Immature natural killer cell (primary cell): ENCODE results near the gene ME1. TPM values are rescaled to one million over a fixed set of nuclear protein-coding genes. Genes with fewer than 3 reads are reported as not detected.
"Not testable (repeated sequence)": the region's sequence is repeated elsewhere in the genome, so short reads cannot be mapped to it uniquely, and the experiment has no call there.

ENCODE experiments used
- DNase-seq, 3 donors: peaks; one replicate each; pipeline ENCODE4 v3.0.0; 2022; ENCODE audit warnings: mixed read lengths in 1 of 3
- H3K27ac Mint-ChIP-seq, 6 donors: one replicate each; pipeline ENCODE4 v1.8.0; 2020; ENCODE audit warnings: mixed read lengths in 6 of 6, mild to moderate bottlenecking in 5 of 6, inconsistent platforms in 4 of 6, moderate library complexity in 3 of 6
- H3K27me3 Mint-ChIP-seq, 3 donors: one replicate each; pipeline ENCODE4 v1.8.0; 2020 to 2021; ENCODE audit warnings: low read depth in 3 of 3, mild to moderate bottlenecking in 3 of 3, mixed read lengths in 3 of 3, moderate library complexity in 3 of 3, inconsistent platforms in 1 of 3
- H3K36me3 Mint-ChIP-seq, 3 donors: one replicate each; pipeline ENCODE4 v1.8.0; 2020; ENCODE audit warnings: mixed read lengths in 3 of 3, inconsistent platforms in 2 of 3, mild to moderate bottlenecking in 2 of 3
- H3K4me1 Mint-ChIP-seq, 2 donors: one replicate each; pipeline ENCODE4 v1.8.0; 2020; ENCODE audit warnings: inconsistent platforms in 2 of 2, mild to moderate bottlenecking in 2 of 2, mixed read lengths in 2 of 2, moderate library complexity in 1 of 2
- H3K4me3 Mint-ChIP-seq, 5 donors: one replicate each; pipeline ENCODE4 v1.8.0; 2020; ENCODE audit warnings: mild to moderate bottlenecking in 5 of 5, mixed read lengths in 5 of 5, inconsistent platforms in 3 of 5, moderate library complexity in 3 of 5
- H3K9me3 Mint-ChIP-seq, 6 donors: one replicate each; pipeline ENCODE4 v1.8.0; 2020; ENCODE audit warnings: mild to moderate bottlenecking in 6 of 6, mixed read lengths in 6 of 6, inconsistent platforms in 4 of 6, moderate library complexity in 3 of 6
- polyA plus RNA-seq, 3 donors: library from polyadenylated mRNA; unstranded; fragments of 300-500 nt; fragmentation: Illumina TruSeq; gene quantifications; one replicate each; pipeline ENCODE4 v1.2.3, GENCODE V29; 2021

The ME1 gene
- polyA plus RNA-seq, 3 donors from 2014 or later = 0.38 TPM; not detected in 2

DNA sequence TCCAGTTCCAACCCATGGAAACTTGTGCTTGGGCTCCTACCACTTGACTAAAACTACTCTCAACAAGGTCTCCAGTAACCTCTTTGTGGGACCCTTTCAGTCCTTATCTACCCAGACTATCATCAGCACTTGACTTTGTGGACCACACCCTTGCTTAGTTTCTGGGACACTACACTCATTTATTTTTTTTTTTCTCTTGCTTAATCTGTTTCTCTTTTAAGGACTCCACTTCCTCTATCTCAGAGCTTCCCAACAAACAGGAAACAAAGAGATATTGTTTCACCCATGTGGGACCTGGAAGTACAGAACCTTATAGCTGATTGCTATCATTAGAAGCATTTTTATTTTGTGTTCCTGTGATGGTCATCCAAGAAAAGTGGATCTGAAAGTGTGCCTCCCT is 28.8 kb upstream of the ME1 start:
- Mint-ChIP-seq H3K27me3 (peaks cover 0 to 1% (median 0%) of the 10 kb centered on the region in 3 donors), H3K4me1 (peaks cover 4 to 6% of the 10 kb centered on the region in 2 donors), H3K4me3 (no peak overlapping the region), H3K9me3 (no peaks in the 10 kb centered on the region), H3K27ac (no peak overlapping the region), H3K36me3 (peaks cover 0 to 4% (median 0%) of the 10 kb centered on the region in 3 donors)
- no peak for DNase-seq

DNA sequence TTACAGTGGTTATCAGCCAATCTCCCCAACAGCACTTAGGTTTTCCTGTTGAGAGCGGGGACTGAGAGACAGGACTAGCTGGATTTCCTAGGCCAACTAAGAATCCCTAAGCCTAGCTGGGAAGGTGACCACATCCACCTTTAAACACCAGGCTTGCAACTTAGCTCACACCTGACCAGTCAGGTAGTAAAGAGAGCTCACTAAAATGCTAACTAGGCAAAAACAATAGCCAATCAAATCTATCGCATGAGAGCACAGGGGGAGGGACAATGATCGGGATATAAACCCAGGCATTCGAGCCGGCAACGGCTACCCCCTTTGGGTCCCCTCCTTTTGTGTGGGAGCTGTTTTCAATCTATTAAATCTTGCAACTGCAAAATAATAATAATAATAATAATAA is 19.2 kb upstream of the ME1 start:
- not testable (repeated sequence) for H3K27ac Mint-ChIP-seq

DNA sequence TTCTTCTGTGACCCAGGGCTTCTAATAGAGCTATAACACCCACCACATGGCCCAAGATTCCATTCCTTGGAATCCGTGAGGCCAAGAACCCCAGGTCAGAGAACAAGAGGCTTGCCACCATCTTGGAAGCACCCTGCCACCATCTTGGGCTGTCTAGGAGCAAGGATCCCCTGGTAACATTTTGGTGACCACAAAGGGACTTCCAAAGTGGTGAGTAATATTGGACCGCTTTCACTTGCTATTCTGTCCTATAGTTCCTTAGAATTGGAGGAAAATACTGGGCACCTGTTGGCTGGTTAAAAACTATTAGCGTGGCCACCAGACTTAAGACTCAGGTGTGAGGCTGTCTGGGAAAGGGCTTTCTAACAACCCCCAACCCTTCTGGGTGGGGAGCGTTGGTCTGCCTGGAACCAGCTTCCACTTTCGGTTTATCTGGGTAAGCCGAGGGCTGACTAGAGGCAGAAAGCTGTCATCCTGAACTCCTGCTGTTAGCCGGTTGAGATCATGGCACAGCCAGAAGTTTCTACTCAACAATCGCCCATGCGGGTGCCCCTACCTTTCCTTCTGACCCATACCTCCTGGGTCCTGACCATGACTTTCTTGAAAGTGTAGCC is 13.3 kb upstream of the ME1 start:
- Mint-ChIP-seq H3K4me1 (peaks cover 2 to 11% of the 10 kb centered on the region in 2 donors), H3K4me3 (peak overlapping the region in 3 of 5 donors; percentile 33 to 85 (median 38))
- DNase-seq, H3K36me3 Mint-ChIP-seq, H3K27ac Mint-ChIP-seq, H3K27me3 Mint-ChIP-seq, H3K9me3 Mint-ChIP-seq: not testable (repeated sequence)

More for the DNA sequence above, 19.2 kb upstream of the ME1 start:
- not testable (repeated sequence) for H3K27me3 Mint-ChIP-seq, H3K9me3 Mint-ChIP-seq, H3K4me1 Mint-ChIP-seq, H3K36me3 Mint-ChIP-seq, DNase-seq, H3K4me3 Mint-ChIP-seq

DNA sequence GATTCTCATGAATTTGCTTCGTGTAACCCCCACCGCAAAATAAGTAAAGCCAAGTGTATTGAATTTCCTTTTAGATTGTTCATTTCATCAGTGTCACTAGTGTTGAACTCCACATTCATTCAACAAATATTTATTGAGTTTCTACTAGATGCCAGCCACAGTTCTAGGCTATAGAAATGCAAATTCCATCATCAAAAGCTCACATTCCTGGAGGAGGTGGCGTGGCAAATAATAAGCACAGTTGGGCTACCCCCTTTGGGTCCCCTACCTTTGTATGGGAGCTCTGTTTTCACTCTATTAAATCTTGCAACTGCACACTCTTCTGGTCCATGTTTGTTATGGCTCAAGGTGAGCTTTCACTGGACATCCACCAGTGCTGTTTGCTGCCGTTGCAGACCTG is 12.7 kb upstream of the ME1 start:
- H3K27ac Mint-ChIP-seq = no peak overlapping the region
- H3K4me3 Mint-ChIP-seq = no peak overlapping the region
- no peak for DNase-seq
- no peaks in the 10 kb centered on the region for H3K36me3 Mint-ChIP-seq
- H3K27me3 Mint-ChIP-seq = peaks cover 0 to 6% (median 2%) of the 10 kb centered on the region in 3 donors
- H3K9me3 Mint-ChIP-seq = peaks cover 0 to 2% (median 0%) of the 10 kb centered on the region in 6 donors
- H3K4me1 Mint-ChIP-seq = peaks cover 2 to 11% of the 10 kb centered on the region in 2 donors

DNA sequence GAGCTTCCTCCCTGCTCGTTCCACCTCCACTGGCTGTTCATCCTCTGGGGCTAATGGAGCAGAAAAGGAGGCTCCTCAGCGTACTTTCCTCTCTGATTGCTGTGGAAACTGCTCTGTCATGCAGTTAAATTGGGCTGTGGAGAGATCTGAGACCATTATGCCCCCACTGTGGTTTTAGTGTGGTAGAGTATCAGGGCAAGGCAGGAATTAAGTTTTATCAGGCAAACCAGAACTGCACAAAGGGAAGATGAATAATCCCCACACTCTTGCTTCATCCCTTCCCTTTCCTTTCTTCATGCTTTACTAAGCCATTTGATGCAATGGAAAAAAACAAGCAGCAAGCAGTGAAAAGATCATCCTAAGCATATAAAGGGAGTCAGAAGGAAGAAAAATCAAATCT is 11.9 kb upstream of the ME1 start:
- Mint-ChIP-seq H3K27me3 (peaks cover 0 to 6% (median 2%) of the 10 kb centered on the region in 3 donors), H3K27ac (no peak overlapping the region), H3K4me3 (no peak overlapping the region), H3K4me1 (peaks cover 2 to 11% of the 10 kb centered on the region in 2 donors), H3K9me3 (peaks cover 0 to 2% (median 0%) of the 10 kb centered on the region in 6 donors), H3K36me3 (no peaks in the 10 kb centered on the region)
- no peak for DNase-seq

DNA sequence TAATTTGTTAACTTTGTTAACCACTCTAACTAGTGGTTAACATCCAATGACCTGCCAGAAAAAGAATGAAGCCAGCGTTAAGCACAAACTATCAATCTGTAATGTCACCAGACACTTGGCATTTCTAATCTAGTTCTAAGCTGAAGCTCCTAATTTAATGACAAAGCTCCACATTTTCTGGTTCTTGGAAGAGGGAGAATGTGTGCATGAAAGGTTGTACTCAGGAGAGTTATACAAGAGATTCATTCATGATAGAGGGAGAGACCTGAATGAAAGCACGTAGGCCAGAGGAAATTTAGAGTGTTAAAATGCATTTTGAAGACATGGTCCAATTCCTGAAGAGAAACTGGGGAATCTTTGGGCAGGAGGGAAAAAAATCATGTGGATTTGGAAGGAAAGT is 8.3 kb upstream of the ME1 start:
- H3K27me3 Mint-ChIP-seq = peaks cover 0 to 8% (median 4%) of the 10 kb centered on the region in 3 donors

DNA sequence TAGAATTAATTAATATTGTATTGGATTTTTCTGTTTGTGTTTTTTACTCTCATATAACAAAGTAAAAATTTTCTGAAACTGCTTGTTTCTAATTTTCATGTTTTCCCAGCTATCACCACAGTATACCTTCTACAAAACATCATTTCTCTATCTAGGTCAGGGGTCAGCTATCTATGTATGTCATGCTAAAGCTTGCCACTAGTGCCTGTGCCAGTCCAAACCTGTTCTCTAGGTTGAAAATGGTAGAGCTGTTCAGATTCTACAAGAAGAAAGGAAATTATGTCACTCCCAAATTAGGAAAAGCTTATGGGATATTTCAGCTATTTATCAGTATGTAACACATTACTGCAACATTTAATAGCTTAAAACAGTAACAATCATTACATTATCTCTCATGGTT is 5.8 kb upstream of the ME1 start:
- H3K27ac Mint-ChIP-seq = no peak overlapping the region
- H3K4me3 Mint-ChIP-seq = no peak overlapping the region
- peaks cover 0 to 5% (median 5%) of the 10 kb centered on the region in 3 donors for H3K27me3 Mint-ChIP-seq
- H3K36me3 Mint-ChIP-seq = no peaks in the 10 kb centered on the region
- no peak for DNase-seq
- H3K9me3 Mint-ChIP-seq = no peaks in the 10 kb centered on the region
- H3K4me1 Mint-ChIP-seq = peaks cover 3 to 7% of the 10 kb centered on the region in 2 donors

More for the DNA sequence above, 8.3 kb upstream of the ME1 start:
- H3K9me3 Mint-ChIP-seq = no peaks in the 10 kb centered on the region
- no peaks in the 10 kb centered on the region for H3K36me3 Mint-ChIP-seq
- peaks cover 2 to 6% of the 10 kb centered on the region in 2 donors for H3K4me1 Mint-ChIP-seq
- no peak overlapping the region for H3K27ac Mint-ChIP-seq
- no peak overlapping the region for H3K4me3 Mint-ChIP-seq
- DNase-seq = no peak

DNA sequence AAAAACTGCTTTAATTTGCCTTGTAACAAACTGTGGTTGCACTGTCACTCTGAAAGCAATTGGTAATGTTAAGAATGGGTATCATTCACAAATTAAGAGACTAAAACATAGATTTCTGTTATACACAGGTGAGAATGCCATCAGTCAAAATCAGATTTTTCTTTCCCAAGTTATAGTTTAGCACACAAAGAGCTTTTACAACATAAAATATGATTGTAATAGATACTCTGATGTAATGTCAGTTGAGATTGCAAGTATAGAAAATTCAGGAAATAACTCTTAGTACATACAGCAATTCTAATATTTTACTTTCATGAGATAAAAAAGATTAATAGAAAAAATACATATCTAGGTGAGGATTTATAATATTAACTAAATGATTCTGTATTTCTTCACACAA is 2.3 kb upstream of the ME1 start:
- no peak for DNase-seq
- H3K27ac Mint-ChIP-seq = no peak overlapping the region
- H3K27me3 Mint-ChIP-seq = peaks cover 0 to 5% (median 3%) of the 10 kb centered on the region in 3 donors
- H3K9me3 Mint-ChIP-seq = no peaks in the 10 kb centered on the region
- H3K4me1 Mint-ChIP-seq = peaks cover 7 to 15% of the 10 kb centered on the region in 2 donors
- no peak overlapping the region for H3K4me3 Mint-ChIP-seq
- no peaks in the 10 kb centered on the region for H3K36me3 Mint-ChIP-seq

DNA sequence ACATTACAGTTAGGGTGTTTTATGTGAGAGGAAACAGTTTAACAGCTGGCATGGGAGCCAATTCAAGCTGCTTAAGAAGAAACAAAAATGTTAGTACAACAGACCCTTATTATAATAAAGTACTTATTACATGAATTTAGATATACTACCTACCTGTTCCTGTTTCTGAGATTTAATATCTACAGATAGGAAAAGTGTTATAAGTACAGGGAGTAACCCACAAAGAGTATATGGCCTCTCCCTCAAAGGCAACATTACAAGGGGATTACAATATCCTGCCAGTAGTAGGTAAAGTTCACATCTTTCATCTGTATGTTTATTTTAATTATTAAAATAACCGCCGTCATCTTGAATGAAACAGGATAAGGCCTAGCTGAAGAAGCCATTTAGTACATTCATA is 1.8 kb upstream of the ME1 start:
- H3K27me3 Mint-ChIP-seq = peaks cover 0 to 5% (median 3%) of the 10 kb centered on the region in 3 donors
- no peak overlapping the region for H3K27ac Mint-ChIP-seq
- H3K4me1 Mint-ChIP-seq = peaks cover 7 to 15% of the 10 kb centered on the region in 2 donors
- no peaks in the 10 kb centered on the region for H3K36me3 Mint-ChIP-seq
- no peak overlapping the region for H3K4me3 Mint-ChIP-seq
- H3K9me3 Mint-ChIP-seq = no peaks in the 10 kb centered on the region
- no peak for DNase-seq

DNA sequence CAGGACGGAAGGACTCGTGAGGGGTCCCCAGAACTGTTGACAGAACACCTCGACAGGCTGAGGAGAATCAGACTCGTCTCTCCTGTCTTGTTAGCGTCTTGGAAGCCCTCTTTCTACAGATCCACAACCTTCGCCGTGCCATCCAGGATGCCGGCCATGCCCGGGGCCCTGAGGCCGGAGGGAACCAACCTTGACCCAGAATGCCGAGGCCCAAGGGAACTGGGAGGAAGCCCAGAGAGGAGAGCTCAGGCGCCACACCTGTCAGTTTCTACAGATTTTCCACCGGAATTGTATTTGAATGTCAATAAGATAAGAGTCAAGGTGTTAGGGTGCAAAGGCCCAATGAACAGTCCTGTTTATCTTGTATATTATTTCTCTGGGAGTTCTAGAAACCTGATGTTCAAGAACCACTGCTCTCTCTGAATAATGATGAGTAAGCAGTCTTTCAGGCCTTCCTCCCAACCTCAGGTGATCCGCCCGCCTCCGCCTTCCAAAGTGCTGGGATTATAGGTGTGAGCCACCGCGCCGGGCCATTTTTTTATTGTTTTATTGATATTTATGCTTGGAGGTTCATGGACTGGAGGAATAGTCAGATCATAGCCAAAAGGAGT is 799 bp upstream of the ME1 start:
- no peaks in the 10 kb centered on the region for H3K9me3 Mint-ChIP-seq
- peak overlapping the region in 1 of 6 donors; percentile 82 for H3K27ac Mint-ChIP-seq
- no peaks in the 10 kb centered on the region for H3K36me3 Mint-ChIP-seq
- H3K4me3 Mint-ChIP-seq = peak overlapping the region; percentile 33 to 79 (median 69)
- peaks cover 7 to 15% of the 10 kb centered on the region in 2 donors for H3K4me1 Mint-ChIP-seq
- H3K27me3 Mint-ChIP-seq = peaks cover 0 to 5% (median 3%) of the 10 kb centered on the region in 3 donors
- DNase-seq = no peak

DNA sequence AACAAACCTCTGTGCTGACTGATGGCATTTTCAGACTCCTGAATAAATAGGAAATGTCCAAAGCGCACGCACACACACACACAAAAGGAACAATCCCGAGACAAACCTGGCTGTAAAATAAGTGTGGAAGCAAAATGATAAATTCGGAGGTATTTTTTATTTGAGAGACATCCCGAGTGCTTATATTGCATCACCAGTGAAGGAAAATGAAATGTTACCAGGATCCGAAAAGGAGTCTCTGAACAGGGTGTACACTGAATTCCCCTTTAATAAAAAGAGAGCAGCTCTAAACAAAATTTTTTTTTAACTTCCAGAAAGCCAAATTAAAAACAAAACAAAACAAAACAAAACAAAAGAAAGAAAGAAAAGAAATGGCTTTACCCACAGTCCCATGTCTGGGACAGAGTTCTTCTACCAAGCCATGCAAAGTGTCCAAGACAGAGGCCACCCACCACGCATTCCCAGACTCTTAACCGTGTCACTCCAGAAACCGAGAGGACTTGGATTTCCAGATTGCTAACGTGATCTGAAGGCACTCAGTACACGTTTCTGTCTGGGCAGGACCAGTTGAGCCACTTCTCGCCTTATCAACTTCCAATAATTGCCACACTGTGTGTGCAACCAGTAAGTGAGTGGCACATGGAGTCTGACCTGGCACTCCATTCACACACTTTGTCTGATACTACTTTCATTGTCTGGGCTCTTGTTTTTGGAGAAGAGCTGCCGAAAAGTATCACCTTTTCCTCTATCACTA is 817 bp downstream of the ME1 start:
- peaks cover 0 to 5% (median 0%) of the 10 kb centered on the region in 3 donors for H3K27me3 Mint-ChIP-seq
- H3K9me3 Mint-ChIP-seq = peaks cover 1 to 10% (median 3%) of the 10 kb centered on the region in 6 donors
- peak overlapping the region; percentile 43 to 83 (median 73) for H3K4me3 Mint-ChIP-seq
- peaks cover 7 to 15% of the 10 kb centered on the region in 2 donors for H3K4me1 Mint-ChIP-seq
- H3K27ac Mint-ChIP-seq = peak overlapping the region in 4 of 6 donors; percentile 18 to 74 (median 34)
- no peak for DNase-seq
- peaks cover 4% of the 10 kb centered on the region in 3 donors for H3K36me3 Mint-ChIP-seq

DNA sequence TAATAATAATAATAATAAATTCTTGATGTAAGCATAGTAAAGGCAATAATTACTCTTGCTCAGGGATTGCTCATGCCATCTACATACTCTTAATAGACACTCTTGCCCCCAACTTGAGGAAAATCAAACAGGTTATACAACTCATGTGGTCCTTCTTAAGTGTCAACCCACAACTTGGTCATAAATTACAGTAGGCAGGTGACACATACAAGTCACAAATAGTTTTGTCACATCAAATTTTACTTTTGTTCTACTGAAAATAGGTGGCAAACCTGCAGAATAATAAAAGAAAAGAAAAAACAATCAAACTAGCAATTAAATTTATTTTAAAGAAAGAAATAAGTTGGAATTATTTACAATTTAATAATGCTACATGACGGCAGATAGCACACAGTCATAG is 1.6 kb downstream of the ME1 start:
- H3K4me1 Mint-ChIP-seq = peaks cover 7 to 15% of the 10 kb centered on the region in 2 donors
- peaks cover 5 to 14% (median 8%) of the 10 kb centered on the region in 6 donors for H3K9me3 Mint-ChIP-seq
- peak overlapping the region in 1 of 5 donors; percentile 79 for H3K4me3 Mint-ChIP-seq
- H3K27ac Mint-ChIP-seq = peak overlapping the region in 1 of 6 donors; percentile 74
- peaks cover 4% of the 10 kb centered on the region in 3 donors for H3K36me3 Mint-ChIP-seq
- no peak for DNase-seq
- H3K27me3 Mint-ChIP-seq = peaks cover 0 to 3% (median 0%) of the 10 kb centered on the region in 3 donors

DNA sequence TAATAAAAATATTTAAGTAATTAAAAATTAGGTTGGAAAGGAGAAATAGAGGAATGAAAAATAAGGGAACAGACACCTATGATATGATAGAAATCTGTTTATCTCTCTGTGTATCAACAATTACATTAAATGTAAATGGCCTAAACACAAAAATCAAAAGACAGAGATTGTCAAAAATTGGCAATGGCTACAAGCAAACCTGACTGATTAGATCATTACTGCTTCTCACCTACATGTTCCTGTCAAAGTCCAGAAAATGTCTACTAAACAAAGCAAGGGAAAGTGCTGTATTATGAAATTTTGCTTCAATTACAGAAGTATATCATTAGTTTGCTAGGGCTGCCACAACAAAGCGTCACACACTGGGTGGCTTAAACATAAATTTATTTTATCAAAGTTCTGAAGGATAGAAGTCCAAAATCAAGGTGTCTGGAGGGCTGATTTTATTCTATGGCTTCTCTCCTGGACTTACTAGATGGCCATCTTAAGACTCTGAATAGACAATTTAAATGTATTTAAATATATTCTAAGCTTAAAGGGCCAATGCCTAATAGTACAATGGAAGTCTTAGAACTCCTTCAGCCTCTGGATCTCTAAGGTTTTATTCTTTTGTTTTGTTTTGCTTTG is 6.3 kb downstream of the ME1 start:
- DNase-seq = no peak
- peaks cover 4 to 8% (median 4%) of the 10 kb centered on the region in 3 donors for H3K36me3 Mint-ChIP-seq
- no peak overlapping the region for H3K4me3 Mint-ChIP-seq
- H3K27ac Mint-ChIP-seq = no peak overlapping the region
- H3K27me3 Mint-ChIP-seq = no peaks in the 10 kb centered on the region
- H3K9me3 Mint-ChIP-seq = peaks cover 5 to 14% (median 11%) of the 10 kb centered on the region in 6 donors
- peaks cover under 1 to 4% of the 10 kb centered on the region in 2 donors for H3K4me1 Mint-ChIP-seq
